H1 (cell line): Measurements from ENCODE around the gene RAD51B. TPM values are rescaled to one million over a fixed set of nuclear protein-coding genes. Genes with fewer than 3 reads are reported as not detected.

Experiments
- CTCF ChIA-PET: fragments of 300-600 bp; sonication (Branson Sonifier 250); formaldehyde crosslinking; loops from one replicate; lab custom pipeline; 2021; ENCODE audit not compliant: partially characterized antibody; lab: Charles Lee
- POLR2A ChIA-PET: fragments of 300-600 bp; sonication (Branson Sonifier 250); formaldehyde crosslinking; loops from one replicate; lab custom pipeline; 2021; ENCODE audit warnings: inconsistent platforms; ENCODE audit not compliant: partially characterized antibody; lab: Charles Lee
- DNase-seq, 2 experiments: peaks; one replicate each; pipeline versions ENCODE4 v3.0.0 to v3.0.0-alpha.2; 2010 to 2022; ENCODE audit warnings: low spot score in 2 of 2, low read depth in 1 of 2, mixed read lengths in 1 of 2
- FAIRE-seq: peaks from 2 replicates; lab custom pipeline; 2011; peaks lifted over from hg19 to GRCh38; lab: Jason Lieb, UNC
- H2AFZ ChIP-seq: 2 replicates; pipeline ENCODE4 v1.8.1; 2012; ENCODE audit warnings: low read length, inconsistent platforms
- H2AK5ac ChIP-seq: 2 replicates; pipeline ENCODE4 v1.6.1; 2013; ENCODE audit warnings: low read depth, low read length
- H2BK120ac ChIP-seq: replicated peaks from 2 replicates; pipeline ENCODE3; 2013; ENCODE audit warnings: low read depth, low read length, inconsistent platforms
- H2BK12ac ChIP-seq: 2 replicates; pipeline ENCODE4 v1.6.1; 2013; ENCODE audit warnings: low read depth, low read length
- H2BK15ac ChIP-seq: 2 replicates; pipeline ENCODE4 v1.6.1; 2013; ENCODE audit warnings: low read length
- H2BK20ac ChIP-seq: 2 replicates; pipeline ENCODE4 v1.6.1; 2013; ENCODE audit warnings: low read length
- H2BK5ac ChIP-seq: 2 replicates; pipeline ENCODE4 v1.6.1; 2013; ENCODE audit warnings: low read depth, low read length
- H3K14ac ChIP-seq: 2 replicates; pipeline ENCODE4 v1.6.1; 2013; ENCODE audit warnings: inconsistent platforms; ENCODE audit not compliant: insufficient read length
- H3K18ac ChIP-seq: 2 replicates; pipeline ENCODE4 v1.6.1; 2013; ENCODE audit warnings: low read length; ENCODE audit errors: extremely low read depth
- H3K23ac ChIP-seq: 2 replicates; pipeline ENCODE4 v1.6.1; 2013; ENCODE audit warnings: inconsistent platforms; ENCODE audit not compliant: insufficient read length
- H3K23me2 ChIP-seq: 2 replicates; pipeline ENCODE4 v1.6.1; 2013; ENCODE audit warnings: low read depth, low read length
- H3K27ac ChIP-seq: 2 replicates; pipeline ENCODE4 v1.6.1; 2011; ENCODE audit warnings: low read depth, low read length, inconsistent platforms
- H3K27me3 ChIP-seq, 4 experiments: replicated peaks in 1 of 4; 1 replicate in 1 of 4; 2 replicates in 3 of 4; pipeline versions ENCODE4 v1.6.1 to v1.8.1; 2011 to 2013; ENCODE audit warnings: low read length in 3 of 4, mild to moderate bottlenecking in 3 of 4, inconsistent platforms in 2 of 4, mixed read lengths in 2 of 4, moderate library complexity in 1 of 4; ENCODE audit not compliant: control insufficient read depth in 3 of 4, insufficient read depth in 3 of 4; ENCODE audit errors: extremely low read depth in 1 of 4
- H3K36me3 ChIP-seq, 4 experiments: 2 replicates each; pipeline versions ENCODE4 v1.6.1 to v1.8.1; 2011 to 2013; ENCODE audit warnings: mild to moderate bottlenecking in 4 of 4, low read length in 3 of 4, moderate library complexity in 2 of 4, control low read depth in 1 of 4, inconsistent platforms in 1 of 4; ENCODE audit not compliant: insufficient read depth in 4 of 4, control insufficient read depth in 2 of 4
- H3K4ac ChIP-seq: replicated peaks from 2 replicates; pipeline ENCODE3; 2013; ENCODE audit warnings: low read length, low read depth, mixed read lengths, inconsistent platforms; ENCODE audit not compliant: insufficient read length
- H3K4me1 ChIP-seq, 4 experiments: replicated peaks in 1 of 4; 1 replicate in 1 of 4; 2 replicates in 3 of 4; pipeline versions ENCODE4 v1.6.1 to v1.8.1; 2011 to 2013; ENCODE audit warnings: low read length in 3 of 4, inconsistent platforms in 2 of 4, mixed read lengths in 1 of 4; ENCODE audit not compliant: insufficient read depth in 4 of 4, control insufficient read depth in 3 of 4
- H3K4me2 ChIP-seq, 2 experiments: 2 replicates each; pipeline versions ENCODE4 v1.6.1 to v1.8.1; 2011 to 2013; ENCODE audit warnings: low read depth in 2 of 2, low read length in 2 of 2, control low read depth in 1 of 2, inconsistent platforms in 1 of 2, mild to moderate bottlenecking in 1 of 2; ENCODE audit not compliant: insufficient read depth in 1 of 2
- H3K4me3 ChIP-seq, 4 experiments: fragments of 200-600, 300-600 bp in 1 of 4; sonication (generic), shearing (Covaris generic), sonication (Bioruptor Twin) in 1 of 4; 2 replicates each; pipeline versions ENCODE4 v1.5.1 to v1.8.1; 2011 to 2016; ENCODE audit warnings: low read length in 4 of 4, low read depth in 3 of 4, control low read depth in 2 of 4, inconsistent platforms in 2 of 4, mild to moderate bottlenecking in 2 of 4, mixed read lengths in 1 of 4, moderate library complexity in 1 of 4; ENCODE audit not compliant: insufficient read depth in 2 of 4; ENCODE audit errors: extremely low read depth in 1 of 4
- H3K56ac ChIP-seq: replicated peaks from 2 replicates; pipeline ENCODE3; 2013; ENCODE audit warnings: low read depth, mild to moderate bottlenecking, mixed read lengths, low read length, inconsistent platforms; ENCODE audit not compliant: insufficient read length
- H3K79me1 ChIP-seq: 2 replicates; pipeline ENCODE4 v1.6.1; 2013; ENCODE audit warnings: low read depth, low read length, control low read depth
- H3K79me2 ChIP-seq, 2 experiments: 2 replicates each; pipeline versions ENCODE4 v1.6.1 to v1.8.1; 2012 to 2013; ENCODE audit warnings: low read length in 2 of 2, mild to moderate bottlenecking in 2 of 2, inconsistent platforms in 1 of 2; ENCODE audit not compliant: insufficient read depth in 2 of 2, control insufficient read depth in 1 of 2
- H3K9ac ChIP-seq, 4 experiments: replicated peaks in 1 of 4; 1 replicate in 1 of 4; 2 replicates in 3 of 4; pipeline versions ENCODE4 v1.6.1 to v1.8.1; 2011 to 2013; ENCODE audit warnings: low read depth in 3 of 4, low read length in 3 of 4, control low read depth in 2 of 4, mild to moderate bottlenecking in 2 of 4, moderate library complexity in 2 of 4, inconsistent platforms in 1 of 4; ENCODE audit errors: extremely low read depth in 1 of 4
- H3K9me3 ChIP-seq, 2 experiments: 2 replicates each; pipeline versions ENCODE4 v1.6.1 to v1.8.1; 2012 to 2013; ENCODE audit warnings: mild to moderate bottlenecking in 2 of 2, moderate library complexity in 2 of 2, control low read depth in 1 of 2, inconsistent platforms in 1 of 2, low read depth in 1 of 2, low read length in 1 of 2, mixed read lengths in 1 of 2; ENCODE audit not compliant: insufficient read depth in 2 of 2
- H4K20me1 ChIP-seq, 2 experiments: replicated peaks in 1 of 2; 2 replicates each; pipeline versions ENCODE3 to v1.8.1; 2011 to 2013; ENCODE audit warnings: inconsistent platforms in 2 of 2, low read length in 2 of 2, mild to moderate bottlenecking in 1 of 2; ENCODE audit not compliant: insufficient read depth in 2 of 2, control insufficient read depth in 1 of 2
- H4K5ac ChIP-seq: 2 replicates; pipeline ENCODE4 v1.6.1; 2013; ENCODE audit warnings: low read length, low read depth, mixed read lengths, inconsistent platforms; ENCODE audit not compliant: insufficient read length
- H4K8ac ChIP-seq: 2 replicates; pipeline ENCODE4 v1.8.0; 2013; ENCODE audit warnings: mild to moderate bottlenecking, moderate library complexity, low read length, inconsistent platforms; ENCODE audit not compliant: insufficient read depth; ENCODE audit errors: extremely low read depth
- H4K91ac ChIP-seq: replicated peaks from 2 replicates; pipeline ENCODE3; 2013; ENCODE audit warnings: low read length, mixed read lengths, inconsistent platforms; ENCODE audit not compliant: insufficient read length
- RAD21 ChIP-seq, 2 experiments: IDR thresholded peaks in 1 of 2; conservative IDR thresholded peaks in 1 of 2; 2 replicates each; pipeline ENCODE4 v1.6.1; 2011; ENCODE audit warnings: low read depth in 2 of 2, low read length in 2 of 2, improper control_type of control experiment in 1 of 2, inconsistent platforms in 1 of 2, mild to moderate bottlenecking in 1 of 2, moderate library complexity in 1 of 2
- WGBS, 2 experiments: shearing (Covaris generic) in 1 of 2; methylation state at CpG; one replicate each; pipeline versions ENCODE4 v1.1.6 to v1.1.7; 2013 to 2015; ENCODE audit warnings: low lambda C conversion rate in 2 of 2, mixed read lengths in 2 of 2, inconsistent platforms in 1 of 2, low coverage in 1 of 2, missing lambda C conversion rate in 1 of 2; ENCODE audit not compliant: insufficient replicate concordance in 2 of 2, insufficient coverage in 1 of 2, insufficient read length in 1 of 2; ENCODE audit errors: extremely low coverage in 1 of 2, missing lambda C conversion rate in 1 of 2; 5-methylcytosine and 5-hydroxymethylcytosine counted together
- polyA plus RNA-seq, 7 experiments: library from polyadenylated mRNA; depleted of rRNA in 3 of 7; stranded (reverse) in 5 of 7; unstranded in 2 of 7; fragments of >200 nt in 5 of 7; fragments of 200-250 nt in 2 of 7; gene quantifications; 1 replicate in 5 of 7; 2 replicates in 1 of 7; 4 replicates in 1 of 7; pipeline versions ENCODE4 v1.2.1 to v1.2.3, GENCODE V29; 2011 to 2013; ENCODE audit warnings: missing spikeins in 2 of 7, mixed read lengths in 2 of 7
- total RNA-seq: library from RNA; stranded (reverse); fragmentation: NEBNext Ultra II Directional; extraction: Animal tissue kit (Norgen Biotek cat#: 25700); gene quantifications from 2 replicates; pipeline ENCODE4 v1.2.1, GENCODE V29; 2021

Gene RAD51B
- total and polyA plus RNA-seq, 2 of the 8 experiments (the other 6 are each of a cell fraction or from before 2014, with no cell fraction given) = 3.9 to 14.9 TPM

DNA sequence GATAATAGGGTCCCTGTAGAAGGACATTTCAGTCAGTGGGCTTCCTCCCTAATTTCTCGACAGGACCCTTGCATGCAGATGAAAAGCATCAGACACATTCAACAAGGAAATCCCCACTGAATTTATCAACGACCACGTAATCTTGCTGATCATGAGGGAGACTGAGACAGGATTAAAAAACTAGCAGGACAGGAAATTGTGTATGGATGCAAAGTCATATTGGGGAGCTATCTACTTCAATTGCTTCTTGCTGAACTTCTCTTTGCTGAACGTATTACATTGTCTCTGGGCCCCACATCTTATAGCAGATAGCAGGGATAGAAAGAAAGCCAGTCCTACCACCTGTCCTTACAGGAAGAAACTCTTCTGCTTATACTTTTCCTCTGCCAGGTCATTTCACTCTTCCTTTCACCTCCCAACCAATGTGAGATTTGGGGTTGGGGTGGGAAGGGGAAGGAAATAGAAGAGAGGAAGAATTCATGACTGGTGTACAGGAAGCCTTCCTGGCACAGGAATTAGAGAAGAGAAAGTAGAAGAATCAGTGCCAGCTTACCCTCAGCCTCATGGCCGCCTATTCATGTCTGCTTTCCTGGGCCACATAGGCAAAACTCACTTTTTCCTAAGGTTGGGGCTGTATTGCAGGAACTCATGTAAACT, 640.0 kb downstream of the RAD51B start:
- Histone ChIP-seq H3K56ac (no peak overlapping the region), H3K79me2 (no peaks in the 10 kb centered on the region), H2BK120ac (no peak overlapping the region), H2BK5ac (no peak overlapping the region), H3K79me1 (no peaks in the 10 kb centered on the region), H3K4me1 (peaks cover 0 to 8% (median 1%) of the 10 kb centered on the region in 4 experiments; a peak in 2 of 7 replicates), H2BK20ac (no peak overlapping the region), H2AFZ (no peak overlapping the region), H3K14ac (no peak overlapping the region), H4K8ac (no peak overlapping the region), H3K9ac (no peak overlapping the region), H3K23ac (no peak overlapping the region), H3K4ac (no peak overlapping the region), H3K18ac (no peak overlapping the region), H2BK15ac (no peak overlapping the region), H4K20me1 (no peaks in the 10 kb centered on the region), H3K36me3 (no peaks in the 10 kb centered on the region), H4K91ac (no peak overlapping the region), H3K4me2 (no peak overlapping the region), H4K5ac (no peak overlapping the region), H3K27ac (no peak overlapping the region), H3K27me3 (no peaks in the 10 kb centered on the region), H3K23me2 (no peaks in the 10 kb centered on the region), H3K9me3 (peaks cover 2% of the 10 kb centered on the region in 2 experiments; a peak in 1 of 4 replicates), H2BK12ac (no peak overlapping the region), H2AK5ac (no peak overlapping the region), H3K4me3 (no peak overlapping the region)
- DNase-seq (no peak), FAIRE-seq (no peak)
- 92% methylated on average over 5 of the region's 5 CpGs; no CpG with 5 or more reads in 1 of the 2 experiments for WGBS, 2 experiments
- ChIA-PET POLR2A (interaction anchor here (1.0 to 1.7 kb wide), 4 partner anchors 9 to 333 kb away, joined by 3 to 7 read pairs (median 4); partner anchors contain the start of gene ZFP36L1), CTCF (interaction anchor here (0.8 to 1.6 kb wide), 3 partner anchors 9 to 15 kb away, joined by 3 to 4 read pairs (median 4); no protein-coding TSS in a partner anchor)
- no peak for TF ChIP-seq RAD21 (IDR thresholded peaks at IDR 0.05 in 1 of 2, conservative IDR thresholded peaks at IDR 0.05 in 1 of 2; ENCODE audit: low read depth in 2 of 2, low read length in 2 of 2)
